ENCODE measurements around the gene YTHDF1.

- TF ChIP-seq CTCF (IDR thresholded peaks at IDR 0.05) (no peak), POLR2A (IDR thresholded peaks at IDR 0.05) (no peak), POLR2AphosphoS5 (IDR thresholded peaks at IDR 0.05) (no peak), EP300 (IDR thresholded peaks at IDR 0.05) (no peak)
Observed at GRCh38 chr20:63188641-63189321, 27.1 kb downstream of the YTHDF1 start.

Data from upper lobe of left lung (tissue), 4 donors.